Measurements from ENCODE around the gene DOK7.

Gene DOK7

GRCh38 chr4:3427134-3427476 is 36.0 kb upstream of the DOK7 start:
- H3K27ac ChIP-seq = no peak overlapping the region
- TF ChIP-seq Cebpa-rat (IDR thresholded peaks at IDR 0.05) = no peak
- peaks cover 77% of the 10 kb centered on the region for H4K20me1 ChIP-seq
- H3K27me3 ChIP-seq = no peaks in the 10 kb centered on the region
- peaks cover 57% of the 10 kb centered on the region for H3K4me1 ChIP-seq
- H3K9me3 ChIP-seq = no peaks in the 10 kb centered on the region
- H3K36me3 ChIP-seq = peaks cover 76% of the 10 kb centered on the region
- peak overlapping the region; percentile 43 for H3K4me2 ChIP-seq
- H3K9ac ChIP-seq = no peak overlapping the region
- no peak overlapping the region for H3K4me3 ChIP-seq

- Histone ChIP-seq H3K4me3 (no peak overlapping the region), H3K9ac (no peak overlapping the region), H3K4me2 (peak overlapping the region; percentile 43), H3K4me1 (peaks cover 63% of the 10 kb centered on the region), H3K9me3 (no peaks in the 10 kb centered on the region), H3K27me3 (no peaks in the 10 kb centered on the region), H4K20me1 (peaks cover 83% of the 10 kb centered on the region), H3K36me3 (peaks cover 76% of the 10 kb centered on the region), H3K27ac (no peak overlapping the region)
- no peak for TF ChIP-seq Cebpa-rat (IDR thresholded peaks at IDR 0.05)
These were observed 35.2 kb upstream of the DOK7 start for GRCh38 chr4:3427706-3428446.

GRCh38 chr4:3429651-3430050 is 33.5 kb upstream of the DOK7 start:
- no peak for TF ChIP-seq Cebpa-rat (IDR thresholded peaks at IDR 0.05)
- H3K4me1 ChIP-seq = peaks cover 80% of the 10 kb centered on the region
- peak overlapping the region; percentile 42; the same call in 1 of the 2 replicates for H3K9ac ChIP-seq
- no peaks in the 10 kb centered on the region for H3K27me3 ChIP-seq
- H3K4me2 ChIP-seq = peak overlapping the region; percentile 71
- no peak overlapping the region for H3K4me3 ChIP-seq
- peaks cover 76% of the 10 kb centered on the region for H3K36me3 ChIP-seq
- no peaks in the 10 kb centered on the region for H3K9me3 ChIP-seq
- H4K20me1 ChIP-seq = peaks cover 83% of the 10 kb centered on the region
- peak overlapping the region; percentile 64; the same call in 1 of the 2 replicates for H3K27ac ChIP-seq

- Histone ChIP-seq H3K4me2 (peak overlapping the region; percentile 71), H3K4me1 (peaks cover 89% of the 10 kb centered on the region), H3K36me3 (peaks cover 73% of the 10 kb centered on the region), H3K4me3 (no peak overlapping the region), H3K9me3 (no peaks in the 10 kb centered on the region), H4K20me1 (peaks cover 86% of the 10 kb centered on the region), H3K9ac (no peak overlapping the region), H3K27me3 (no peaks in the 10 kb centered on the region), H3K27ac (peak overlapping the region; percentile 64)
- TF ChIP-seq Cebpa-rat (IDR thresholded peaks at IDR 0.05) = no peak
These were observed 32.6 kb upstream of the DOK7 start for GRCh38 chr4:3430524-3430923.

GRCh38 chr4:3431446-3431993 is 31.6 kb upstream of the DOK7 start:
- Histone ChIP-seq H3K27me3 (no peaks in the 10 kb centered on the region), H3K36me3 (peaks cover 71% of the 10 kb centered on the region), H3K27ac (0 out of 2 replicates have a peak overlapping the region, but pooled peaks have one; percentile 64), H3K4me2 (no peak overlapping the region), H4K20me1 (peaks cover 93% of the 10 kb centered on the region), H3K9ac (no peak overlapping the region), H3K4me1 (peaks cover 96% of the 10 kb centered on the region), H3K9me3 (no peaks in the 10 kb centered on the region), H3K4me3 (no peak overlapping the region)
- TF ChIP-seq Cebpa-rat (IDR thresholded peaks at IDR 0.05) = no peak

GRCh38 chr4:3432381-3432790 is 30.7 kb upstream of the DOK7 start:
- no peaks in the 10 kb centered on the region for H3K9me3 ChIP-seq
- H4K20me1 ChIP-seq = peaks cover 93% of the 10 kb centered on the region
- TF ChIP-seq Cebpa-rat (IDR thresholded peaks at IDR 0.05) = no peak
- H3K27ac ChIP-seq = 0 out of 2 replicates have a peak overlapping the region, but pooled peaks have one; percentile 13
- peaks cover 96% of the 10 kb centered on the region for H3K4me1 ChIP-seq
- no peak overlapping the region for H3K4me3 ChIP-seq
- H3K4me2 ChIP-seq = no peak overlapping the region
- no peaks in the 10 kb centered on the region for H3K27me3 ChIP-seq
- H3K36me3 ChIP-seq = peaks cover 63% of the 10 kb centered on the region
- no peak overlapping the region for H3K9ac ChIP-seq

GRCh38 chr4:3433138-3433869 is 29.8 kb upstream of the DOK7 start:
- Histone ChIP-seq H3K4me1 (peaks cover 96% of the 10 kb centered on the region), H3K36me3 (peaks cover 63% of the 10 kb centered on the region), H3K27ac (no peak overlapping the region), H4K20me1 (peaks cover 88% of the 10 kb centered on the region), H3K27me3 (no peaks in the 10 kb centered on the region), H3K9ac (no peak overlapping the region), H3K4me2 (peak overlapping the region; percentile 70), H3K9me3 (no peaks in the 10 kb centered on the region), H3K4me3 (no peak overlapping the region)
- no peak for TF ChIP-seq Cebpa-rat (IDR thresholded peaks at IDR 0.05)

- Histone ChIP-seq H3K4me1 (peaks cover 96% of the 10 kb centered on the region), H3K9me3 (no peaks in the 10 kb centered on the region), H3K4me3 (no peak overlapping the region), H3K27me3 (no peaks in the 10 kb centered on the region), H3K27ac (0 out of 2 replicates have a peak overlapping the region, but pooled peaks have one; percentile 18), H3K4me2 (peak overlapping the region; percentile 70), H3K9ac (no peak overlapping the region), H4K20me1 (peaks cover 77% of the 10 kb centered on the region), H3K36me3 (peaks cover 48% of the 10 kb centered on the region)
- no peak for TF ChIP-seq Cebpa-rat (IDR thresholded peaks at IDR 0.05)
These were observed 28.0 kb upstream of the DOK7 start for GRCh38 chr4:3434881-3435685.

GRCh38 chr4:3435686-3435956 is 27.5 kb upstream of the DOK7 start:
- Histone ChIP-seq H3K4me2 (peak overlapping the region; percentile 70), H3K36me3 (peaks cover 44% of the 10 kb centered on the region), H3K4me3 (no peak overlapping the region), H3K9ac (no peak overlapping the region), H3K27me3 (no peaks in the 10 kb centered on the region), H3K9me3 (no peaks in the 10 kb centered on the region), H3K4me1 (peaks cover 93% of the 10 kb centered on the region), H3K27ac (peak overlapping the region; percentile 46; the same call in 1 of the 2 replicates), H4K20me1 (peaks cover 76% of the 10 kb centered on the region)
- no peak for TF ChIP-seq Cebpa-rat (IDR thresholded peaks at IDR 0.05)

Measured in BLaER1 (cell line).